ENCODE results near the gene SMYD2. TPM values are rescaled to one million over a fixed set of nuclear protein-coding genes. Genes with fewer than 3 reads are reported as not detected.
A peak's percentile ranks its signal among the peaks of the same experiment; 100 is the strongest.

Gene SMYD2
- polyA plus RNA-seq, 3 donors, result 14.2 to 28.4 (median 23.6) TPM

DNA sequence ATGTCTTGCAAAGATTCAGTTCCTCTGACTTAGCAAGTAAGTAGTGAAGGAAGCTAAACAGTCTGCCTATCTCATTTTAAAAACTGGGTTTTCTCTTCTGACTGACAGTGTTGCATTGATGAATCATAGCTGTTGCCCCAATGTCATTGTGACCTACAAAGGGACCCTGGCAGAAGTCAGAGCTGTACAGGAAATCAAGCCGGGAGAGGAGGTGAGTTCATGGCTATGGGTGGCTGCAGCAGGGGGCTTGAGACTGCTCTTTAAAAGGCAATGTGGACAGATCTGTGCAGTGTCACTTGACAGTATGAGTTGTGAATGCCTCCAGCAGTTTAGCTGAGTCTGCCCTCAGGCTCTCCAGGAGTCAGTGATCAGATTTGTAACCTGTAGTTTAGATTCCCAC is 46.6 kb downstream of the SMYD2 start:
- Mint-ChIP-seq H3K27me3 (ENCODE audit: low read depth in 3 of 3) (peaks cover 0 to 3% (median 0%) of the 10 kb centered on the region in 3 donors), H3K27ac (peak overlapping the region in 1 of 7 donors; percentile 49), H3K36me3 (peaks cover 47 to 57% of the 10 kb centered on the region in 2 donors), H3K9me3 (no peaks in the 10 kb centered on the region), H3K4me1 (peaks cover 2% of the 10 kb centered on the region), H3K4me3 (no peak overlapping the region)
- Histone ChIP-seq H3K4me3 (replicated peaks in 1 of 3; ENCODE audit: low read depth in 2 of 3, low read length in 3 of 3) (no peak overlapping the region), H4K20me1 (ENCODE audit: insufficient read depth, low read length) (no peaks in the 10 kb centered on the region), H3K4me2 (replicated peaks; ENCODE audit: extremely low read depth, low read length, poor library complexity, severe bottlenecking) (no peak overlapping the region), H3K9me3 (replicated peaks in 1 of 2; ENCODE audit: control insufficient read depth in 1 of 2, insufficient read depth in 1 of 2, low read length in 2 of 2) (no peaks in the 10 kb centered on the region), H3K9ac (ENCODE audit: insufficient read depth, low read length, poor library complexity, severe bottlenecking) (no peak overlapping the region), H3K79me2 (ENCODE audit: insufficient read depth, low read length) (no peaks in the 10 kb centered on the region), H3K4me1 (ENCODE audit: control insufficient read depth in 1 of 2, insufficient read depth in 2 of 2, low read length in 2 of 2) (no peaks in the 10 kb centered on the region), H3K27ac (ENCODE audit: low read depth in 1 of 2, low read length in 2 of 2) (no peak overlapping the region), H3K27me3 (ENCODE audit: control insufficient read depth in 2 of 2, insufficient read depth in 2 of 2, low read length in 2 of 2) (no peaks in the 10 kb centered on the region), H2AFZ (ENCODE audit: insufficient read depth, low read depth, low read length, poor library complexity, severe bottlenecking) (no peak overlapping the region), H3K36me3 (replicated peaks in 1 of 2; ENCODE audit: control insufficient read depth in 1 of 2, insufficient read depth in 2 of 2, low read length in 2 of 2) (peaks cover 19 to 28% of the 10 kb centered on the region in 2 donors)
- intact Hi-C loops (cut with micrococcal nuclease), result loop anchor here (5.0 kb wide), 2 partner anchors 65 to 1080 kb away; no protein-coding TSS in a partner anchor
- DNase-seq, result no peak
- WGBS (ENCODE audit: insufficient coverage), result 22% methylated on average over 1 of the region's 1 CpG
- TF ChIP-seq, protein P1, sequence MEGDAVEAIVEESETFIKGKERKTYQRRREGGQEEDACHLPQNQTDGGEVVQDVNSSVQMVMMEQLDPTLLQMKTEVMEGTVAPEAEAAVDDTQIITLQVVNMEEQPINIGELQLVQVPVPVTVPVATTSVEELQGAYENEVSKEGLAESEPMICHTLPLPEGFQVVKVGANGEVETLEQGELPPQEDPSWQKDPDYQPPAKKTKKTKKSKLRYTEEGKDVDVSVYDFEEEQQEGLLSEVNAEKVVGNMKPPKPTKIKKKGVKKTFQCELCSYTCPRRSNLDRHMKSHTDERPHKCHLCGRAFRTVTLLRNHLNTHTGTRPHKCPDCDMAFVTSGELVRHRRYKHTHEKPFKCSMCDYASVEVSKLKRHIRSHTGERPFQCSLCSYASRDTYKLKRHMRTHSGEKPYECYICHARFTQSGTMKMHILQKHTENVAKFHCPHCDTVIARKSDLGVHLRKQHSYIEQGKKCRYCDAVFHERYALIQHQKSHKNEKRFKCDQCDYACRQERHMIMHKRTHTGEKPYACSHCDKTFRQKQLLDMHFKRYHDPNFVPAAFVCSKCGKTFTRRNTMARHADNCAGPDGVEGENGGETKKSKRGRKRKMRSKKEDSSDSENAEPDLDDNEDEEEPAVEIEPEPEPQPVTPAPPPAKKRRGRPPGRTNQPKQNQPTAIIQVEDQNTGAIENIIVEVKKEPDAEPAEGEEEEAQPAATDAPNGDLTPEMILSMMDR (IDR thresholded peaks at IDR 0.05), result no peak

DNA sequence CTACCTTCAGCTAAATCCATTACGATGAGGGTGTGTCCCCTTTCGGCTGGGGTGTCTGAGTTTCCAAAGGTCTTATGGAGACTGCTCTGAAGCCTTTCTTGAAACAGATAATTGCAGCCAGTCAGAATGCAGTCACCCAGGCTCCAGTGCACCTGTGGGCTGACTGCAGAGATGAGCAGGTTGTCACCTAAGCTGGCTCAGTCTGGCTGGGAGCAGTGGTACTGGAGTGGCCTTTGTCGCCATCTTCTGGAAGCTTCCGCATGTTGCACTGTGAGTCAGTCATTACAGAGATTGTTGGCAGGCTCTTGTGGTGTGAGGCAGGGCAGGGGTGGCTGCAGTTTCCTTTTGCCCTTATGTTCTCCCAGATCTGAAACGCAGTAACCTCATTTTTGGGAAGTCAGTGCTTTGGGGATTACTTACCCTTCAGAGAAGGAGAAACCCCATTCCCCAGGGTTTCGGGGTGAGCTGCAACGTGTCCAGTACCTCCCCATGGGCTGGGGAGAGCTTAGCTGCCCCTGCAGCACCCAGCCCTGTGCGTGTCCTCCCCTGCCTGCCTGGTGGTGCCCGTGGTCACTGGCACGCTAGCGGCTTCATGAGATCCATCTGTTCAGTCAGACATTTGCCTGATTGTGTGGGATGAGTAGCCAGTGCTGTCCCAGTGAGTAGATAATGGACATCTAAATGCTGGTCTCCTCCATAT is 48.0 kb downstream of the SMYD2 start:
- Histone ChIP-seq H3K4me2 (replicated peaks; ENCODE audit: extremely low read depth, low read length, poor library complexity, severe bottlenecking) (no peak overlapping the region), H3K9me3 (replicated peaks in 1 of 2; ENCODE audit: control insufficient read depth in 1 of 2, insufficient read depth in 1 of 2, low read length in 2 of 2) (no peaks in the 10 kb centered on the region), H3K9ac (ENCODE audit: insufficient read depth, low read length, poor library complexity, severe bottlenecking) (no peak overlapping the region), H4K20me1 (ENCODE audit: insufficient read depth, low read length) (no peaks in the 10 kb centered on the region), H2AFZ (ENCODE audit: insufficient read depth, low read depth, low read length, poor library complexity, severe bottlenecking) (no peak overlapping the region), H3K27me3 (ENCODE audit: control insufficient read depth in 2 of 2, insufficient read depth in 2 of 2, low read length in 2 of 2) (no peaks in the 10 kb centered on the region), H3K79me2 (ENCODE audit: insufficient read depth, low read length) (no peaks in the 10 kb centered on the region), H3K27ac (ENCODE audit: low read depth in 1 of 2, low read length in 2 of 2) (no peak overlapping the region), H3K4me3 (replicated peaks in 1 of 3; ENCODE audit: low read depth in 2 of 3, low read length in 3 of 3) (no peak overlapping the region), H3K36me3 (replicated peaks in 1 of 2; ENCODE audit: control insufficient read depth in 1 of 2, insufficient read depth in 2 of 2, low read length in 2 of 2) (peaks cover 16 to 29% of the 10 kb centered on the region in 2 donors), H3K4me1 (ENCODE audit: control insufficient read depth in 1 of 2, insufficient read depth in 2 of 2, low read length in 2 of 2) (no peaks in the 10 kb centered on the region)
- peaks cover 2% of the 10 kb centered on the region for H3K4me1 Mint-ChIP-seq
- WGBS (ENCODE audit: insufficient coverage), result 70% methylated on average over 7 of the region's 11 CpGs
- TF ChIP-seq, protein P1 (IDR thresholded peaks at IDR 0.05), result peak; percentile 91
- no peaks in the 10 kb centered on the region for H3K9me3 Mint-ChIP-seq
- H3K27ac Mint-ChIP-seq, result no peak overlapping the region
- intact Hi-C loops (cut with micrococcal nuclease), result loop anchor here (1.0 to 5.0 kb wide), 3 partner anchors 67 to 1082 kb away; no protein-coding TSS in a partner anchor
- H3K27me3 Mint-ChIP-seq (ENCODE audit: low read depth in 3 of 3), result peaks cover 0 to 3% (median 0%) of the 10 kb centered on the region in 3 donors
- H3K36me3 Mint-ChIP-seq, result peaks cover 47 to 57% of the 10 kb centered on the region in 2 donors
- peak; percentile 52 to 71 (median 62) for DNase-seq
- H3K4me3 Mint-ChIP-seq, result no peak overlapping the region

Measured in CD14-positive monocyte (primary cell).